ENCODE results near the gene AUTS2. TPM values are rescaled to one million over a fixed set of nuclear protein-coding genes. Genes with fewer than 3 reads are reported as not detected.

AUTS2 gene
- total and polyA plus RNA-seq, 2 experiments from 2014 or later: 32.0 to 91.0 TPM

DNA sequence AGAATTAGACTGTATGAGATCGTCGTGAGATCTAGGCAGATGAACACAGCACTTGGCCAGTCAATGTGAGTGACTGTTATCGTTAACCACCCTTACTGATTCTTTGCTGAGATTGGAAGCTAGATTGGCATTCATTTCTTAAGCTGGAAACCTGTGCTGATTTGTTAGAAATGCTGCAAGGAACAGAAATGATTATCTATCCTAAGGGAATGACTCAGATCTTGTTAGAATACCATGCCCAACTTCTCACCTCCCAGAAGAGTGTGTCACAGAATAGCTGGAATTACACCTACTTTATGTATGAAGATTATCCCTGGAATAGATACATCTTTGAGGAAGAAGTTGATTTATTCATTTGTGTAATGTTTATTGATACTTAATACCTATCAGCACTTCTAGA lies 275.2 kb downstream of the AUTS2 start:
- DNase-seq (ENCODE audit: low spot score): no peak
- Histone ChIP-seq H3K9me2 (ENCODE audit: insufficient read depth) (no peaks in the 10 kb centered on the region; the same call in 1 of the 2 replicates), H3F3A (replicated peaks; ENCODE audit: low read depth) (no peaks in the 10 kb centered on the region), H3K4me2 (no peak overlapping the region), H3K4me1 (ENCODE audit: insufficient read depth) (no peaks in the 10 kb centered on the region), H3K4me3 (no peak overlapping the region), H4K20me1 (replicated peaks; ENCODE audit: insufficient read depth) (no peaks in the 10 kb centered on the region), H3K36me3 (ENCODE audit: insufficient read depth) (no peaks in the 10 kb centered on the region), H3K27ac (ENCODE audit: low read depth) (no peak overlapping the region), H3K27me3 (ENCODE audit: insufficient read depth) (no peaks in the 10 kb centered on the region), H2AFZ (no peak overlapping the region), H3K79me2 (replicated peaks; ENCODE audit: insufficient read depth) (no peaks in the 10 kb centered on the region; the same call in 1 of the 2 replicates)
- ATAC-seq: no peak
- Mint-ChIP-seq H3K36me3 (ENCODE audit: low read depth) (no peaks in the 10 kb centered on the region), H3K9me3 (no peaks in the 10 kb centered on the region), H3K27me3 (ENCODE audit: insufficient read depth, low read depth, poor library complexity) (peaks cover 2% of the 10 kb centered on the region), H3K4me3 (no peak overlapping the region), H3K4me1 (no peaks in the 10 kb centered on the region; the same call in 2 of the 3 replicates), H3K27ac (no peak overlapping the region)
- no peak for TF ChIP-seq NANOG (IDR thresholded peaks at IDR 0.05; ENCODE audit: borderline replicate concordance)
- no peak for TF ChIP-seq EZH2phosphoT487 (IDR thresholded peaks at IDR 0.05; ENCODE audit: unreplicated experiment)
- TF ChIP-seq CREB1 (CRISPR knock-in tag; IDR thresholded peaks at IDR 0.05; ENCODE audit: low read depth): no peak
- TF ChIP-seq, protein P1, sequence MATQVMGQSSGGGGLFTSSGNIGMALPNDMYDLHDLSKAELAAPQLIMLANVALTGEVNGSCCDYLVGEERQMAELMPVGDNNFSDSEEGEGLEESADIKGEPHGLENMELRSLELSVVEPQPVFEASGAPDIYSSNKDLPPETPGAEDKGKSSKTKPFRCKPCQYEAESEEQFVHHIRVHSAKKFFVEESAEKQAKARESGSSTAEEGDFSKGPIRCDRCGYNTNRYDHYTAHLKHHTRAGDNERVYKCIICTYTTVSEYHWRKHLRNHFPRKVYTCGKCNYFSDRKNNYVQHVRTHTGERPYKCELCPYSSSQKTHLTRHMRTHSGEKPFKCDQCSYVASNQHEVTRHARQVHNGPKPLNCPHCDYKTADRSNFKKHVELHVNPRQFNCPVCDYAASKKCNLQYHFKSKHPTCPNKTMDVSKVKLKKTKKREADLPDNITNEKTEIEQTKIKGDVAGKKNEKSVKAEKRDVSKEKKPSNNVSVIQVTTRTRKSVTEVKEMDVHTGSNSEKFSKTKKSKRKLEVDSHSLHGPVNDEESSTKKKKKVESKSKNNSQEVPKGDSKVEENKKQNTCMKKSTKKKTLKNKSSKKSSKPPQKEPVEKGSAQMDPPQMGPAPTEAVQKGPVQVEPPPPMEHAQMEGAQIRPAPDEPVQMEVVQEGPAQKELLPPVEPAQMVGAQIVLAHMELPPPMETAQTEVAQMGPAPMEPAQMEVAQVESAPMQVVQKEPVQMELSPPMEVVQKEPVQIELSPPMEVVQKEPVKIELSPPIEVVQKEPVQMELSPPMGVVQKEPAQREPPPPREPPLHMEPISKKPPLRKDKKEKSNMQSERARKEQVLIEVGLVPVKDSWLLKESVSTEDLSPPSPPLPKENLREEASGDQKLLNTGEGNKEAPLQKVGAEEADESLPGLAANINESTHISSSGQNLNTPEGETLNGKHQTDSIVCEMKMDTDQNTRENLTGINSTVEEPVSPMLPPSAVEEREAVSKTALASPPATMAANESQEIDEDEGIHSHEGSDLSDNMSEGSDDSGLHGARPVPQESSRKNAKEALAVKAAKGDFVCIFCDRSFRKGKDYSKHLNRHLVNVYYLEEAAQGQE (IDR thresholded peaks at IDR 0.05; ENCODE audit: unreplicated experiment): no peak
- no peak for TF ChIP-seq ZNF114 (CRISPR knock-in tag; IDR thresholded peaks at IDR 0.05)

DNA sequence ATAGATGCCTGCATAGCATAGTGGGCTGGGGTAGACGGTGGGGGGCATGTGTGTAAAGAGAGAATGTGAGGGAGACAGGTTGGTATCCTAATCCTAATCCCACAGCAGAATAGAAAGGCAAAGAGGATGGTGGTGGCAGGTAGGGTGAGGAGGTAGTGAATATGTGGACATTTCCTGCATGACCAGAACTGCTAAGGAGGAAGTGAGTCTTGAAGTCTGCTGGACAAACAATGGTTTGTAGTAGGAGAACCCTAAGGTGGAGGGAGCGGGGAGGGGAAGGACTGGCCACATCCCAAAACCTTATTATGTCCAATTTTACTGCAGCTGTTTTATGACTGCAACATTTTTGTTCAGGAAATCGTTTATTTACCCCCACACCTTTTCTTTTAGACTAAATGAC lies 279.7 kb downstream of the AUTS2 start:
- Histone ChIP-seq H2AFZ (no peak overlapping the region), H4K20me1 (replicated peaks; ENCODE audit: insufficient read depth) (no peaks in the 10 kb centered on the region), H3K27me3 (ENCODE audit: insufficient read depth) (no peaks in the 10 kb centered on the region), H3K4me2 (no peak overlapping the region), H3K79me2 (replicated peaks; ENCODE audit: insufficient read depth) (no peaks in the 10 kb centered on the region; the same call in 1 of the 2 replicates), H3K4me1 (ENCODE audit: insufficient read depth) (no peaks in the 10 kb centered on the region), H3K9me2 (ENCODE audit: insufficient read depth) (no peaks in the 10 kb centered on the region; the same call in 1 of the 2 replicates), H3K27ac (ENCODE audit: low read depth) (no peak overlapping the region), H3K4me3 (no peak overlapping the region), H3F3A (replicated peaks; ENCODE audit: low read depth) (no peaks in the 10 kb centered on the region), H3K36me3 (ENCODE audit: insufficient read depth) (no peaks in the 10 kb centered on the region)
- Mint-ChIP-seq H3K27me3 (ENCODE audit: insufficient read depth, low read depth, poor library complexity) (peaks cover 2% of the 10 kb centered on the region), H3K4me3 (no peak overlapping the region), H3K4me1 (no peaks in the 10 kb centered on the region; the same call in 2 of the 3 replicates), H3K36me3 (ENCODE audit: low read depth) (no peaks in the 10 kb centered on the region), H3K27ac (no peak overlapping the region), H3K9me3 (no peaks in the 10 kb centered on the region)
- ATAC-seq (no peak), DNase-seq (ENCODE audit: low spot score) (no peak)
- no peak for TF ChIP-seq ZNF114 (CRISPR knock-in tag; IDR thresholded peaks at IDR 0.05)
- TF ChIP-seq, protein P2, sequence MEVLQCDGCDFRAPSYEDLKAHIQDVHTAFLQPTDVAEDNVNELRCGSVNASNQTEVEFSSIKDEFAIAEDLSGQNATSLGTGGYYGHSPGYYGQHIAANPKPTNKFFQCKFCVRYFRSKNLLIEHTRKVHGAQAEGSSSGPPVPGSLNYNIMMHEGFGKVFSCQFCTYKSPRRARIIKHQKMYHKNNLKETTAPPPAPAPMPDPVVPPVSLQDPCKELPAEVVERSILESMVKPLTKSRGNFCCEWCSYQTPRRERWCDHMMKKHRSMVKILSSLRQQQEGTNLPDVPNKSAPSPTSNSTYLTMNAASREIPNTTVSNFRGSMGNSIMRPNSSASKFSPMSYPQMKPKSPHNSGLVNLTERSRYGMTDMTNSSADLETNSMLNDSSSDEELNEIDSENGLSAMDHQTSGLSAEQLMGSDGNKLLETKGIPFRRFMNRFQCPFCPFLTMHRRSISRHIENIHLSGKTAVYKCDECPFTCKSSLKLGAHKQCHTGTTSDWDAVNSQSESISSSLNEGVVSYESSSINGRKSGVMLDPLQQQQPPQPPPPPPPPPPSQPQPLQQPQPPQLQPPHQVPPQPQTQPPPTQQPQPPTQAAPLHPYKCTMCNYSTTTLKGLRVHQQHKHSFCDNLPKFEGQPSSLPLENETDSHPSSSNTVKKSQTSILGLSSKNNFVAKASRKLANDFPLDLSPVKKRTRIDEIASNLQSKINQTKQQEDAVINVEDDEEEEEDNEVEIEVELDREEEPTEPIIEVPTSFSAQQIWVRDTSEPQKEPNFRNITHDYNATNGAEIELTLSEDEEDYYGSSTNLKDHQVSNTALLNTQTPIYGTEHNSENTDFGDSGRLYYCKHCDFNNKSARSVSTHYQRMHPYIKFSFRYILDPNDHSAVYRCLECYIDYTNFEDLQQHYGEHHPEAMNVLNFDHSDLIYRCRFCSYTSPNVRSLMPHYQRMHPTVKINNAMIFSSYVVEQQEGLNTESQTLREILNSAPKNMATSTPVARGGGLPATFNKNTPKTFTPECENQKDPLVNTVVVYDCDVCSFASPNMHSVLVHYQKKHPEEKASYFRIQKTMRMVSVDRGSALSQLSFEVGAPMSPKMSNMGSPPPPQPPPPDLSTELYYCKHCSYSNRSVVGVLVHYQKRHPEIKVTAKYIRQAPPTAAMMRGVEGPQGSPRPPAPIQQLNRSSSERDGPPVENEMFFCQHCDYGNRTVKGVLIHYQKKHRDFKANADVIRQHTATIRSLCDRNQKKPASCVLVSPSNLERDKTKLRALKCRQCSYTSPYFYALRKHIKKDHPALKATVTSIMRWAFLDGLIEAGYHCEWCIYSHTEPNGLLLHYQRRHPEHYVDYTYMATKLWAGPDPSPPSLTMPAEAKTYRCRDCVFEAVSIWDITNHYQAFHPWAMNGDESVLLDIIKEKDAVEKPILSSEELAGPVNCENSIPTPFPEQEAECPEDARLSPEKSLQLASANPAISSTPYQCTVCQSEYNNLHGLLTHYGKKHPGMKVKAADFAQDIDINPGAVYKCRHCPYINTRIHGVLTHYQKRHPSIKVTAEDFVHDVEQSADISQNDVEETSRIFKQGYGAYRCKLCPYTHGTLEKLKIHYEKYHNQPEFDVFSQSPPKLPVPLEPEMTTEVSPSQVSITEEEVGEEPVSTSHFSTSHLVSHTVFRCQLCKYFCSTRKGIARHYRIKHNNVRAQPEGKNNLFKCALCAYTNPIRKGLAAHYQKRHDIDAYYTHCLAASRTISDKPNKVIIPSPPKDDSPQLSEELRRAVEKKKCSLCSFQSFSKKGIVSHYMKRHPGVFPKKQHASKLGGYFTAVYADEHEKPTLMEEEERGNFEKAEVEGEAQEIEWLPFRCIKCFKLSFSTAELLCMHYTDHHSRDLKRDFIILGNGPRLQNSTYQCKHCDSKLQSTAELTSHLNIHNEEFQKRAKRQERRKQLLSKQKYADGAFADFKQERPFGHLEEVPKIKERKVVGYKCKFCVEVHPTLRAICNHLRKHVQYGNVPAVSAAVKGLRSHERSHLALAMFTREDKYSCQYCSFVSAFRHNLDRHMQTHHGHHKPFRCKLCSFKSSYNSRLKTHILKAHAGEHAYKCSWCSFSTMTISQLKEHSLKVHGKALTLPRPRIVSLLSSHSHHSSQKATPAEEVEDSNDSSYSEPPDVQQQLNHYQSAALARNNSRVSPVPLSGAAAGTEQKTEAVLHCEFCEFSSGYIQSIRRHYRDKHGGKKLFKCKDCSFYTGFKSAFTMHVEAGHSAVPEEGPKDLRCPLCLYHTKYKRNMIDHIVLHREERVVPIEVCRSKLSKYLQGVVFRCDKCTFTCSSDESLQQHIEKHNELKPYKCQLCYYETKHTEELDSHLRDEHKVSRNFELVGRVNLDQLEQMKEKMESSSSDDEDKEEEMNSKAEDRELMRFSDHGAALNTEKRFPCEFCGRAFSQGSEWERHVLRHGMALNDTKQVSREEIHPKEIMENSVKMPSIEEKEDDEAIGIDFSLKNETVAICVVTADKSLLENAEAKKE (CRISPR knock-in tag; IDR thresholded peaks at IDR 0.05): no peak
- no peak for TF ChIP-seq POLR2AphosphoS5 (IDR thresholded peaks at IDR 0.05; ENCODE audit: low read depth)
- TF ChIP-seq ZNF331 (CRISPR knock-in tag; IDR thresholded peaks at IDR 0.05; ENCODE audit: low read depth): no peak
- TF ChIP-seq, protein P3, sequence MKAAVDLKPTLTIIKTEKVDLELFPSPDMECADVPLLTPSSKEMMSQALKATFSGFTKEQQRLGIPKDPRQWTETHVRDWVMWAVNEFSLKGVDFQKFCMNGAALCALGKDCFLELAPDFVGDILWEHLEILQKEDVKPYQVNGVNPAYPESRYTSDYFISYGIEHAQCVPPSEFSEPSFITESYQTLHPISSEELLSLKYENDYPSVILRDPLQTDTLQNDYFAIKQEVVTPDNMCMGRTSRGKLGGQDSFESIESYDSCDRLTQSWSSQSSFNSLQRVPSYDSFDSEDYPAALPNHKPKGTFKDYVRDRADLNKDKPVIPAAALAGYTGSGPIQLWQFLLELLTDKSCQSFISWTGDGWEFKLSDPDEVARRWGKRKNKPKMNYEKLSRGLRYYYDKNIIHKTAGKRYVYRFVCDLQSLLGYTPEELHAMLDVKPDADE (IDR thresholded peaks at IDR 0.05): no peak
- TF ChIP-seq NANOG (IDR thresholded peaks at IDR 0.05; ENCODE audit: borderline replicate concordance): no peak
- TF ChIP-seq EZH2phosphoT487 (IDR thresholded peaks at IDR 0.05; ENCODE audit: unreplicated experiment): no peak

Data from GM23338 (cell line).